ENCODE measurements around the gene AWAT2.

Gene AWAT2

GRCh38 chrX:69996113-69996468 lies 53.6 kb downstream of the AWAT2 start:
- no peak for DNase-seq (ENCODE audit: low read depth in 2 of 2)

GRCh38 chrX:69995362-69996112 lies 54.2 kb downstream of the AWAT2 start:
- no peak for DNase-seq (ENCODE audit: low read depth in 2 of 2)

GRCh38 chrX:69993494-69993893 lies 56.2 kb downstream of the AWAT2 start:
- DNase-seq (ENCODE audit: low read depth in 2 of 2), result no peak

- no peak for DNase-seq (ENCODE audit: low read depth in 2 of 2)
Observed at GRCh38 chrX:69991685-69992084, 58.1 kb downstream of the AWAT2 start.

All from stimulated activated CD4-positive, alpha-beta T cell treated with anti-CD3 and anti-CD28 coated beads, Interleukin-15, amount 100 ng/mL, for 48 hours (primary cell).